ENCODE measurements around the gene KIF26A. TPM values are rescaled to one million over a fixed set of nuclear protein-coding genes. Genes with fewer than 3 reads are reported as not detected.

The KIF26A gene
- total RNA-seq, 1 experiment from 2014 or later: 3.1 TPM

GRCh38 chr14:104146651-104147345 lies 8.4 kb downstream of the KIF26A start:
- Histone ChIP-seq H3K9ac (ENCODE audit: low read length) (no peak overlapping the region), H3K36me3 (ENCODE audit: low read depth, low read length) (no peaks in the 10 kb centered on the region), H4K20me1 (ENCODE audit: low read length) (no peaks in the 10 kb centered on the region), H3K9me3 (ENCODE audit: low read length) (no peaks in the 10 kb centered on the region), H3K27me3 (ENCODE audit: low read length) (peaks cover 12% of the 10 kb centered on the region; the same call in 1 of the 2 replicates), H3F3A (ENCODE audit: low read length, unreplicated experiment) (no peaks in the 10 kb centered on the region), H3K27ac (ENCODE audit: low read length) (no peak overlapping the region), H3K4me3 (ENCODE audit: low read length) (no peak overlapping the region), H3K4me1 (ENCODE audit: insufficient read depth, low read length) (no peaks in the 10 kb centered on the region), H3K4me2 (ENCODE audit: low read length) (no peak overlapping the region), H2AFZ (ENCODE audit: low read length) (no peak overlapping the region), H3K79me2 (ENCODE audit: low read length) (no peaks in the 10 kb centered on the region), H3K9me2 (replicated peaks; ENCODE audit: low read length) (no peaks in the 10 kb centered on the region)
- no peak for ATAC-seq
- TF ChIP-seq, protein P1, sequence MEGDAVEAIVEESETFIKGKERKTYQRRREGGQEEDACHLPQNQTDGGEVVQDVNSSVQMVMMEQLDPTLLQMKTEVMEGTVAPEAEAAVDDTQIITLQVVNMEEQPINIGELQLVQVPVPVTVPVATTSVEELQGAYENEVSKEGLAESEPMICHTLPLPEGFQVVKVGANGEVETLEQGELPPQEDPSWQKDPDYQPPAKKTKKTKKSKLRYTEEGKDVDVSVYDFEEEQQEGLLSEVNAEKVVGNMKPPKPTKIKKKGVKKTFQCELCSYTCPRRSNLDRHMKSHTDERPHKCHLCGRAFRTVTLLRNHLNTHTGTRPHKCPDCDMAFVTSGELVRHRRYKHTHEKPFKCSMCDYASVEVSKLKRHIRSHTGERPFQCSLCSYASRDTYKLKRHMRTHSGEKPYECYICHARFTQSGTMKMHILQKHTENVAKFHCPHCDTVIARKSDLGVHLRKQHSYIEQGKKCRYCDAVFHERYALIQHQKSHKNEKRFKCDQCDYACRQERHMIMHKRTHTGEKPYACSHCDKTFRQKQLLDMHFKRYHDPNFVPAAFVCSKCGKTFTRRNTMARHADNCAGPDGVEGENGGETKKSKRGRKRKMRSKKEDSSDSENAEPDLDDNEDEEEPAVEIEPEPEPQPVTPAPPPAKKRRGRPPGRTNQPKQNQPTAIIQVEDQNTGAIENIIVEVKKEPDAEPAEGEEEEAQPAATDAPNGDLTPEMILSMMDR (conservative IDR thresholded peaks at IDR 0.05; ENCODE audit: low read depth, low read length): no peak
- TF ChIP-seq EZH2 (IDR thresholded peaks at IDR 0.05; ENCODE audit: low read length, unreplicated experiment) (no peak), EZH2phosphoT487 (IDR thresholded peaks at IDR 0.05; ENCODE audit: borderline replicate concordance, low read length) (no peak)
- ChIA-PET CTCF (no interaction called here), POLR2A (ENCODE audit: unreplicated experiment) (no interaction called here)
- no peak for DNase-seq
- no TSS peak for BruUV-seq (replicated peaks)
- intact Hi-C loops (cut with micrococcal nuclease): no loop called here

- BruUV-seq (replicated peaks): no TSS peak
- ChIA-PET CTCF (no interaction called here), POLR2A (ENCODE audit: unreplicated experiment) (no interaction called here)
- Histone ChIP-seq H3K4me2 (ENCODE audit: low read length) (no peak overlapping the region), H3K27ac (ENCODE audit: low read length) (no peak overlapping the region), H3K9ac (ENCODE audit: low read length) (no peak overlapping the region), H3K27me3 (ENCODE audit: low read length) (peaks cover 12% of the 10 kb centered on the region; the same call in 1 of the 2 replicates), H3K79me2 (ENCODE audit: low read length) (no peaks in the 10 kb centered on the region), H3K4me1 (ENCODE audit: insufficient read depth, low read length) (no peaks in the 10 kb centered on the region), H3K4me3 (ENCODE audit: low read length) (no peak overlapping the region), H3F3A (ENCODE audit: low read length, unreplicated experiment) (no peaks in the 10 kb centered on the region), H3K36me3 (ENCODE audit: low read depth, low read length) (no peaks in the 10 kb centered on the region), H4K20me1 (ENCODE audit: low read length) (no peaks in the 10 kb centered on the region), H3K9me2 (replicated peaks; ENCODE audit: low read length) (no peaks in the 10 kb centered on the region), H3K9me3 (ENCODE audit: low read length) (no peaks in the 10 kb centered on the region), H2AFZ (ENCODE audit: low read length) (no peak overlapping the region)
- DNase-seq (no peak), ATAC-seq (no peak)
- TF ChIP-seq, protein P1 (conservative IDR thresholded peaks at IDR 0.05; ENCODE audit: low read depth, low read length): no peak
- TF ChIP-seq EZH2phosphoT487 (IDR thresholded peaks at IDR 0.05; ENCODE audit: borderline replicate concordance, low read length) (no peak), EZH2 (IDR thresholded peaks at IDR 0.05; ENCODE audit: low read length, unreplicated experiment) (no peak)
- intact Hi-C loops (cut with micrococcal nuclease): no loop called here
These were observed 9.1 kb downstream of the KIF26A start for GRCh38 chr14:104147346-104148125.
